ENCODE data around the gene PDLIM7.

Gene PDLIM7

DNA sequence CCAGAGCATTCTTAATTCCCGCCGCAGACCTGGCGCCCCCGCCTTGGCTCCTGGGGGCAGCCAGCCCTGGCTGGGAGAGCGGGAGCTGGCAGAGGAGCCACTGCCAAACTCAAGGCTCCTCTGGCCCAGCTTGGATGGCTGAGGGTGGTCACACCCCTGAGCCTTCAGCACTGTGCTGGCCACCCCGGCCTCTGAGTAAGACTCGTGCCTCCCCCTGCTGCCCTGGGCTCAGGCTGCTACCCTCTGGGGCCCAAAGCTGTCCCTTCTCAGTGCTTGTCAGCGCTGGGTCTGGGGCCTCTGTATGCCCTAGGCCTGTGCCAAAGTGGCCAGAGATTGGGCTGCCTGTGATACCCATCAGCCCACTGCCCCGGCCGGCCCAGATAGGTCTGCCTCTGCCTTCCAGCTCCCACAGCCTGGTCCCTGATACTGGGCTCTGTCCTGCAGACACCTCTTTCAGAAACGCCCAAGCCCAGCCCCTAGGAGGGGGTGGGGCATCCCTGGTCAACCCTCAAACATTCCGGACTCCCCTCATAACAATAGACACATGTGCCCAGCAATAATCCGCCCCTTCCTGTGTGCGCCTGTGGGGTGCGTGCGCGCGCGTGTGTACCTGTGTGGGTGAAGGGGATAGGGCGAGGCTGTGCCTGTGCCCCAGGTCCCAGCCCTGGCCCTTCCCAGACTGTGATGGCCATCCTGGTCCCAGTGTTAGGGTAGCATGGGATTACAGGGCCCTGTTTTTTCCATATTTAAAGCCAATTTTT is 55.2 kb downstream of the PDLIM7 start:
- DNase-seq, result no peak

DNA sequence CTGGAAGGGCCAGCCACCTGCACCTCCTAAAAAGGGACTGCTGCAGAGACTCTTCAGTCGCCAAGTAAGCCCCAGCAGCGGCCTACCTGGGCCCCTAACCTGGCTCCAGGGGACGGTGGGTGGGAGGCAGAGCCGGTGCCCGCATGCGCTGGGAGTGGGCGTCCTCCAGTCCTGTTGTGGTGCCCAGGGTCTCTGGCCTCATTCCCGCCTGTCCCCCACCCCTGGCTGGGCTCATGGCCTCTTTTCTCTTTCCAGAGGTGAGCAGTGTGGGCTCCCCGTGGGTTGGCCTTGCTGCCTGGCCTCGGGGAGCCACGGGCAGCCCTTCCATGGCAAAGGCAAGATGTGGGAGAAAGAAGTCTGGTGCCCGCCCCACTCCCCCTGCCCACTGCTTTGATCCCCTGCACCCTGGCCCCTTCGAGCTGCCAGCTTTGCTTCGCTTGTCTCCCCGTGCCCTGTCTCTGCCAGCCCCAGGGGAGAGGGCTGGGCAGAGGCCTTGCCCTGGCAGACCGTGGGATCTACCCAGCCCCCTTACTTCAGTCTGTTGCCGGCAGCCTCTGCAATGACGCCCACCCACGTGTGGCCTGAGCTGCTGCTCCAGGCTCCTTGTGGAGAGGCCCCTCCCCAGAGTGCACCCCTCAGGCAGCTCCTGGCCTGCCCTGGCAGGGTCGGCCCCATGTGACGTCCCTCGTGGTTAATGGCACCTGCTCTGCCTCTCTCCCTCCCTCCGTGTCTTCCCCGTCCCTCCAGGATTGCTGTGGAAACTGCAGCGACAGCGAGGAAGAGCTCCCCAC is 56.2 kb downstream of the PDLIM7 start:
- DNase-seq, result no peak

- DNase-seq, result no peak
These were observed 57.0 kb downstream of the PDLIM7 start for GRCh38 chr5:177440211-177440989.

DNA sequence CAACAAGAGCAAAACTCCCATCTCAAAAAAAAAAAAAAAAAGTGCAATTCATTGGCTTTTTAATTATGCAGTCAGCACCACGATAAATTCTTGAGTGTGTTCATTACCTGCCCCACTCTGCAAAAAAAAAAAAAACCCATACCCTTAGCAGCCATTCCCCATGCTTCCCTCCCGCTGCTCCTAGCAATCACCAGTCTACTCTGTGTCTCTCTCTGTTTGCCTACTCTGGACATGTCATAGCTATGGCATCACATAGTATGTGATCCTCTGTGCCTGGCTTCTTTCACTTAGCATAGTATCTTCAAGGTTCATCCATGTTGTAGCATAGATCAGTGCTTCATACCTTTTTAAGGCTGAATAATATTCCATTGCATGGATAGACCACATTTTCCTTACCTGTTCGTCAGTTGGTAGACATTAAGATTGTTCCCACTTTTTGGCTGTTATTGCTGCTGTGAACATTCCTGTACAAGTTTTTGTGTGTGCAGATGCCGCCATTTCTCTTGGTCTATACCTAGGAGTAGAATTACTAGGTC is 57.8 kb downstream of the PDLIM7 start:
- no peak for DNase-seq

DNA sequence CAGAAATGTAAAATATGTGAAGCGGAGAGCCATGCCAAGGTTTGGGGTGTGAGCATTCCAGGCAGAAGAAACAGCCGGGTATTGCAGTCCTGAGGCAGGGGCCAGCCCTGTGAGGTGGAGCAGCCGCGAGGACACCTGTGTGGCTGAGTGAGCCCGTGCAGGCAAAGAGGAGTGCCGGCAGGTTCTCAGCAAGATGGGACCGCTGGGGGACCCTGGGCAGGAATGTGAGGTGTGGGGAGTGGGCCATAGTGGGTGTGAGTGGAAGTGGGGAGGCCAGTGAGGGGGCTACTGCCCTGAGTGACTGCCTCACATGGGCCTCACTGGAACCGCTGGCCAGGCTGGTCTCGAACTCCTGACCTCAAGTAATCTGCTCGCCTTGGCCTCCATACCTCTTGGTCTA is 58.9 kb downstream of the PDLIM7 start:
- DNase-seq, result no peak

GRCh38 chr5:177437623-177438022 is 59.8 kb downstream of the PDLIM7 start:
- no peak for DNase-seq

- no peak for DNase-seq
These were observed 61.4 kb downstream of the PDLIM7 start for GRCh38 chr5:177435847-177436536.

DNA sequence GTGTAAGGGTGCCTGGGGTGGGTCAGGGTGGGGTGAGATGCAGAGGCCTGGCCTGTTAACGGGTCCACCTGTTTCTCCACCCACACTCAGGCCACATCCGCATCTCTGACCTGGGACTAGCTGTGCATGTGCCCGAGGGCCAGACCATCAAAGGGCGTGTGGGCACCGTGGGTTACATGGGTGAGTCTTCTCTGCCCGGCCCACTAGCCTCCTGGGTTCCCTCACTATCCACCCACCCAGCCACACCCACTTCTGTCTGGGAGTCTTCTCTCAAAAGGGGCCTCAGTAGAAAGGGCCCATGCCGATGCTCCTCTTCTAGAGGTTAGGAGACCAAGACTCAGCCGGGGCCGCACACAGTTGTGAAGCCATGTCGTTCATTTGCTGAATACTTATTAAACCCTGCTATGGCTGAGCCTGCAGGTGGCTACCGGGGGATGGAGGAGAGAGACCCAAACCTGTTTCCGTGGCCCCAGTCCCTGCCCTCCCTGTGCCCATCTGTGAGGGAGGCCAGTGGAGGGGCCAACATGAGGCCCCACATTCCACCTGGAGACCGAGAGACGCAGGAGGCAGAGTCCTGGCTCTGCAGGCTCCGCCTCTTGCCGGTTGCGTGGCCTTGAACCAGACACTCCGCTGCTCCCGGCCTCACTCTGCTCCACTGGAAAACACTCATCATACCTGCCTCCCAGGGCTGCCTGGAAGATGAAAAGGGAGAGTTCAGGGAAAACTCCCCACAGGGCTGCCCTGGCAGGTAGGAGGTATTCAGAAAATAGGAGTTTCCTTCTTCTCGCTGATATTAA is 62.3 kb downstream of the PDLIM7 start:
- DNase-seq, result no peak

DNA sequence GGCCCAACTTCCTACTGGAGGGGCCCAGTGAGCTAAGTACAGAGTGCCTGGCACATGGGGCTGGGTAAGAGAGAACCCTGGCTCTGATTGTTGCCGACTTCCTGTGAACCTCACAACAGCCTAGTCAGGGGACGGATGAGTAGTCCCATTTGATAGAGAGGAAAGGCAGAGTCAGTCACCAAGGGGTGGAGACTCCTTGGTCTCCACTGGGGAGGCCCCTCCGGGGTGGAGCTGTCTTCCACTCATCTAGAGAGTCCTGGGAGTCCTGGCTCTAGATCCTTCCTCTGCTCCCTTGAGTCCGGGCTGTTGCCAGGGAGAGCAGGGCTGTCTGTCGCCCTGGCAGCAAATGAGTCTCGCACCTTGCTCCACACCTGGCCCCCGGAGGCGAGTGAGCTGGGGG is 63.0 kb downstream of the PDLIM7 start:
- DNase-seq, result no peak

- DNase-seq, result no peak
These were observed 63.7 kb downstream of the PDLIM7 start for GRCh38 chr5:177433658-177434217.
